SK-N-SH (cell line): ENCODE results near the gene PSMD4. TPM values are rescaled to one million over a fixed set of nuclear protein-coding genes. Genes with fewer than 3 reads are reported as not detected.

ENCODE experiments used
- CTCF ChIA-PET: fragments of 300-600, 350-600 bp; formaldehyde crosslinking; extraction: SDS; loops from one replicate; lab custom pipeline; 2021; lab: Yijun Ruan, JAX
- POLR2A ChIA-PET: fragments of 350-600 bp; sonication (Branson Sonifier 250); formaldehyde crosslinking; extraction: SDS; loops from one replicate; lab custom pipeline; 2020; ENCODE audit warnings: antibody characterized with exemption, inconsistent platforms; lab: Yijun Ruan, JAX
- DNase-seq: peaks from one replicate; pipeline ENCODE4 v3.0.0; 2012
- H2AFZ ChIP-seq: fragments of 200-600 bp; sonication (generic); 2 replicates; pipeline ENCODE4 v1.8.1; 2016; ENCODE audit warnings: antibody characterized with exemption, mild to moderate bottlenecking, low read depth
- H3F3A ChIP-seq: fragments of 200-600 bp; sonication (generic); replicated peaks from 2 replicates; pipeline ENCODE3; 2016; ENCODE audit warnings: antibody characterized with exemption, mild to moderate bottlenecking; ENCODE audit not compliant: insufficient read depth
- H3K27ac ChIP-seq, 2 experiments: fragments of 200-500 bp in 1 of 2; fragments of 200-600 bp in 1 of 2; sonication (Bioruptor generic) in 1 of 2; sonication (generic), shearing (Covaris generic) in 1 of 2; 2 replicates each; pipeline versions ENCODE4 v1.5.1 to v1.6.1; 2014 to 2016; ENCODE audit warnings: low read depth in 2 of 2, inconsistent platforms in 1 of 2, low read length in 1 of 2, mild to moderate bottlenecking in 1 of 2, mixed read lengths in 1 of 2
- H3K27me3 ChIP-seq: fragments of 200-600 bp; sonication (generic), shearing (Covaris generic); 2 replicates; pipeline ENCODE4 v1.6.1; 2016; ENCODE audit warnings: mixed run types; ENCODE audit not compliant: insufficient read depth
- H3K36me3 ChIP-seq, 2 experiments: fragments of 200-500 bp in 1 of 2; fragments of 200-600 bp in 1 of 2; sonication (Bioruptor generic) in 1 of 2; sonication (generic) in 1 of 2; replicated peaks in 1 of 2; 2 replicates each; pipeline versions ENCODE3 to v1.5.1; 2014 to 2016; ENCODE audit warnings: low read length in 1 of 2, mild to moderate bottlenecking in 1 of 2; ENCODE audit not compliant: insufficient read depth in 2 of 2, control insufficient read depth in 1 of 2
- H3K4me1 ChIP-seq, 2 experiments: fragments of 200-500 bp in 1 of 2; fragments of 200-600 bp in 1 of 2; sonication (Bioruptor generic) in 1 of 2; sonication (generic), shearing (Covaris generic) in 1 of 2; 2 replicates each; pipeline versions ENCODE4 v1.5.1 to v1.6.1; 2014 to 2016; ENCODE audit warnings: low read depth in 1 of 2, low read length in 1 of 2, mixed run types in 1 of 2; ENCODE audit not compliant: insufficient read depth in 2 of 2, control insufficient read depth in 1 of 2
- H3K4me2 ChIP-seq: fragments of 200-600 bp; sonication (generic), shearing (Covaris generic); 2 replicates; pipeline ENCODE4 v1.6.1; 2017; ENCODE audit warnings: mixed run types
- H3K4me3 ChIP-seq, 2 experiments: fragments of 200-500 bp in 1 of 2; fragments of 200-600 bp in 1 of 2; sonication (Bioruptor generic) in 1 of 2; sonication (generic), shearing (Covaris generic) in 1 of 2; 2 replicates each; pipeline versions ENCODE4 v1.5.1 to v1.8.1; 2014 to 2016; ENCODE audit warnings: low read depth in 2 of 2, inconsistent platforms in 1 of 2, low read length in 1 of 2, mild to moderate bottlenecking in 1 of 2, mixed read lengths in 1 of 2, moderate library complexity in 1 of 2
- H3K79me2 ChIP-seq: fragments of 200-600 bp; sonication (generic); 2 replicates; pipeline ENCODE4 v1.8.1; 2017; ENCODE audit warnings: mild to moderate bottlenecking; ENCODE audit not compliant: insufficient read depth
- H3K9ac ChIP-seq: fragments of 200-600 bp; sonication (generic); 2 replicates; pipeline ENCODE4 v1.6.1; 2017; ENCODE audit warnings: mixed run types
- H3K9me2 ChIP-seq: fragments of 200-600 bp; sonication (generic); 2 replicates; pipeline ENCODE4 v1.6.1; 2017; ENCODE audit warnings: mixed run types
- H3K9me3 ChIP-seq: fragments of 200-600 bp; sonication (generic); 2 replicates; pipeline ENCODE4 v1.6.1; 2017; ENCODE audit warnings: mixed run types, mild to moderate bottlenecking, moderate library complexity
- H4K20me1 ChIP-seq: fragments of 200-600 bp; sonication (generic); 2 replicates; pipeline ENCODE4 v1.6.1; 2017; ENCODE audit warnings: mild to moderate bottlenecking, mixed run types; ENCODE audit not compliant: insufficient read depth
- CHD2 ChIP-seq: fragments of 150-350 bp; IDR thresholded peaks from 2 replicates; pipeline ENCODE4 v1.6.1; 2018; ENCODE audit warnings: low read length; ENCODE audit not compliant: partially characterized antibody
- ELF1 ChIP-seq: IDR thresholded peaks from 2 replicates; pipeline ENCODE4 v1.4.0; 2012
- FOXM1 ChIP-seq: IDR thresholded peaks from 2 replicates; pipeline ENCODE4 v1.4.0; 2012; ENCODE audit warnings: low read depth, mild to moderate bottlenecking
- GATA2 ChIP-seq: sonication (generic); formaldehyde crosslinking; IDR thresholded peaks from 2 replicates; pipeline ENCODE4 v1.5.0; 2020; ENCODE audit warnings: mild to moderate bottlenecking, missing genetic modification reagents
- RAD21 ChIP-seq: IDR thresholded peaks from 2 replicates; pipeline ENCODE4 v1.6.1; 2012; ENCODE audit warnings: mild to moderate bottlenecking, low read length
- RCOR1 ChIP-seq: fragments of 150-350 bp; IDR thresholded peaks from 2 replicates; pipeline ENCODE4 v1.6.1; 2017; ENCODE audit warnings: antibody characterized with exemption, low read length
- RXRA ChIP-seq: IDR thresholded peaks from 2 replicates; pipeline ENCODE4 v1.4.0; 2012; ENCODE audit warnings: low read depth, mild to moderate bottlenecking, borderline replicate concordance
- TAF1 ChIP-seq: IDR thresholded peaks from 2 replicates; pipeline ENCODE4 v1.6.1; 2012; ENCODE audit warnings: low read depth, mild to moderate bottlenecking, low read length, moderate library complexity, borderline replicate concordance
- TEAD4 ChIP-seq: IDR thresholded peaks from 2 replicates; pipeline ENCODE4 v1.4.0; 2012; ENCODE audit warnings: mild to moderate bottlenecking, borderline replicate concordance; ENCODE audit not compliant: insufficient read depth
- WGBS: methylation state at CpG from one replicate; pipeline ENCODE4 v1.1.6; 2017; ENCODE audit warnings: low lambda C conversion rate; 5-methylcytosine and 5-hydroxymethylcytosine counted together
- polyA plus RNA-seq, 3 experiments: library from polyadenylated mRNA; depleted of rRNA; stranded (reverse); fragments of >200 nt; gene quantifications; 2 replicates each; pipeline ENCODE4 v1.2.3, GENCODE V29; 2012
- TF ChIP-seq, protein P1 (sequence below): IDR thresholded peaks from 2 replicates; pipeline ENCODE4 v1.4.0; 2012; ENCODE audit warnings: low read depth, borderline replicate concordance
- TF ChIP-seq, protein P2 (sequence below): IDR thresholded peaks from 2 replicates; pipeline ENCODE4 v1.4.0; 2012; ENCODE audit warnings: low read depth, borderline replicate concordance
- TF ChIP-seq, protein P3 (sequence below): fragments of 150-350 bp; IDR thresholded peaks from 2 replicates; pipeline ENCODE4 v1.6.1; 2017; ENCODE audit warnings: antibody characterized with exemption, low read length, low read depth, borderline replicate concordance
- TF ChIP-seq, protein P4 (sequence below): fragments of 150-350 bp; IDR thresholded peaks from 2 replicates; pipeline ENCODE4 v1.6.1; 2016; ENCODE audit warnings: mild to moderate bottlenecking, low read depth, low read length

PSMD4 gene
- polyA plus RNA-seq, 1 of the 3 experiments (the other 2 are of a cell fraction) = 419 TPM

DNA sequence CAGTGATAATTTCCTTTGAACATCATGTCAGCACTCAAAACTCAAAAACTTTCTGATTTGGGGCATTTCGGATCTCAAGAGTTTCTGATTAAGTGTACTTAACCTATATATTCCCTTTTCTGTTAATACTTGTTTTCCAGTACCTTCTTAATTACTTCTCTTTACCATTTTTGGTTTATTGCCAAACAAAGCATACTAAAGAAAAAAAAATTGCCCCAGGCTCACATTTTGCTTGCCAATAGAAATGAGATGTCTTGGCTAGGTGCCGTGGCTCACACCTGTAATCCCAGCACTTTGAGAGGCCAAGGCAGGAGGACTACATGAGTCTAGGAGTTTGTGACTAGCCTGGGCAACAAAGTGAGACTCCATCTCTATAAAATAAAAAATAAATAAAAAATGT is 4.8 kb downstream of the PSMD4 start:
- Histone ChIP-seq H3F3A (peaks cover 11% of the 10 kb centered on the region), H3K9me3 (no peaks in the 10 kb centered on the region), H3K9ac (no peak overlapping the region), H3K79me2 (peaks cover 82% of the 10 kb centered on the region), H3K36me3 (peaks cover 12 to 28% of the 10 kb centered on the region in 2 experiments), H3K4me3 (no peak overlapping the region), H3K9me2 (no peaks in the 10 kb centered on the region), H2AFZ (no peak overlapping the region), H4K20me1 (peaks cover 17% of the 10 kb centered on the region; the same call in 1 of the 2 replicates), H3K4me2 (no peak overlapping the region), H3K27me3 (no peaks in the 10 kb centered on the region), H3K27ac (no peak overlapping the region), H3K4me1 (peaks cover 0 to 4% of the 10 kb centered on the region in 2 experiments; a peak in 1 of 4 replicates)
- CTCF ChIA-PET = interaction anchor here (0.9 to 1.4 kb wide), 2 partner anchors 7 to 81 kb away, joined by 4 to 5 read pairs; no protein-coding TSS in a partner anchor
- DNase-seq = no peak
- no peak for TF ChIP-seq FOXM1
- TF ChIP-seq CHD2 = no peak
- TF ChIP-seq, protein P1, sequence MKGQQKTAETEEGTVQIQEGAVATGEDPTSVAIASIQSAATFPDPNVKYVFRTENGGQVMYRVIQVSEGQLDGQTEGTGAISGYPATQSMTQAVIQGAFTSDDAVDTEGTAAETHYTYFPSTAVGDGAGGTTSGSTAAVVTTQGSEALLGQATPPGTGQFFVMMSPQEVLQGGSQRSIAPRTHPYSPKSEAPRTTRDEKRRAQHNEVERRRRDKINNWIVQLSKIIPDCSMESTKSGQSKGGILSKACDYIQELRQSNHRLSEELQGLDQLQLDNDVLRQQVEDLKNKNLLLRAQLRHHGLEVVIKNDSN = no peak
- TF ChIP-seq, protein P2, sequence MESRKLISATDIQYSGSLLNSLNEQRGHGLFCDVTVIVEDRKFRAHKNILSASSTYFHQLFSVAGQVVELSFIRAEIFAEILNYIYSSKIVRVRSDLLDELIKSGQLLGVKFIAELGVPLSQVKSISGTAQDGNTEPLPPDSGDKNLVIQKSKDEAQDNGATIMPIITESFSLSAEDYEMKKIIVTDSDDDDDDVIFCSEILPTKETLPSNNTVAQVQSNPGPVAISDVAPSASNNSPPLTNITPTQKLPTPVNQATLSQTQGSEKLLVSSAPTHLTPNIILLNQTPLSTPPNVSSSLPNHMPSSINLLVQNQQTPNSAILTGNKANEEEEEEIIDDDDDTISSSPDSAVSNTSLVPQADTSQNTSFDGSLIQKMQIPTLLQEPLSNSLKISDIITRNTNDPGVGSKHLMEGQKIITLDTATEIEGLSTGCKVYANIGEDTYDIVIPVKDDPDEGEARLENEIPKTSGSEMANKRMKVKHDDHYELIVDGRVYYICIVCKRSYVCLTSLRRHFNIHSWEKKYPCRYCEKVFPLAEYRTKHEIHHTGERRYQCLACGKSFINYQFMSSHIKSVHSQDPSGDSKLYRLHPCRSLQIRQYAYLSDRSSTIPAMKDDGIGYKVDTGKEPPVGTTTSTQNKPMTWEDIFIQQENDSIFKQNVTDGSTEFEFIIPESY = no peak
- TF ChIP-seq RXRA = no peak
- no peak for TF ChIP-seq TEAD4
- TF ChIP-seq RCOR1 = no peak
- TF ChIP-seq RAD21 = no peak
- TF ChIP-seq, protein P3, sequence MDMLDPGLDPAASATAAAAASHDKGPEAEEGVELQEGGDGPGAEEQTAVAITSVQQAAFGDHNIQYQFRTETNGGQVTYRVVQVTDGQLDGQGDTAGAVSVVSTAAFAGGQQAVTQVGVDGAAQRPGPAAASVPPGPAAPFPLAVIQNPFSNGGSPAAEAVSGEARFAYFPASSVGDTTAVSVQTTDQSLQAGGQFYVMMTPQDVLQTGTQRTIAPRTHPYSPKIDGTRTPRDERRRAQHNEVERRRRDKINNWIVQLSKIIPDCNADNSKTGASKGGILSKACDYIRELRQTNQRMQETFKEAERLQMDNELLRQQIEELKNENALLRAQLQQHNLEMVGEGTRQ = no peak
- TF ChIP-seq ELF1 = no peak
- 94% methylated on average over 2 of the region's 2 CpGs for WGBS
- POLR2A ChIA-PET = interaction anchor here (1.0 kb wide), 1 partner anchor 70 kb away, joined by 3 read pairs; the partner anchor contains the start of gene VPS72

DNA sequence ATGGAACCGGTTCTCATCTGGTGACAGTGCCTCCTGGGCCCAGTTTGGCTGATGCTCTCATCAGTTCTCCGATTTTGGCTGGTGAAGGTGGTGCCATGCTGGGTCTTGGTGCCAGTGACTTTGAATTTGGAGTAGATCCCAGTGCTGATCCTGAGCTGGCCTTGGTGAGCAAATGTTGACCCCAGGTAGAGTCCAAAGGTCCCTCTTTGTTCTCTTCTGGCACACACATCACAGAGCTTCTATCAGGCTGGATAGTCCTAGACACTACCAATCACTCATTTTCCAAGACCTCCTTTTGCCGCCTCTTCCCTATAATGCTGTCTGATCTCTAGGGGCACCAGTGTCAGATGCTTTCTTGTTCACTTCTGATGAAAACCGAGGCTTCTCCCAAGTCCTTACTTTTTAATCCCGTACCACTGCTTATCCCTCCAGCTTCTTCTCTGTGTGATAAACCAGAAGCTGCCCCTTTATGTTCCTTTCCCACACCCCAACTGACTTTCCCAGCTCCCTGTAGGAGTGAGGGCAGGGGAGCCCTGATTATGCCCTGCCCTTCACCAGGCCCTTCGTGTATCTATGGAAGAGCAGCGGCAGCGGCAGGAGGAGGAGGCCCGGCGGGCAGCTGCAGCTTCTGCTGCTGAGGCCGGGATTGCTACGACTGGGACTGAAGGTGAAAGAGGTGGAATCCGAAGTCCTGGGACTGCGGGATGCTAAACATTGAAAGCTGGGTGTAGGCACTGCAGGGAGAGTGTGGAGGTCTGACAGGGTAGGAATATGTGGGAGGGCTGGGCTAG is 11.1 kb downstream of the PSMD4 start:
- peaks cover 6% of the 10 kb centered on the region for H3F3A ChIP-seq
- no peaks in the 10 kb centered on the region for H3K27me3 ChIP-seq
- ChIA-PET POLR2A (no interaction called here), CTCF (interaction anchor here (0.7 to 1.9 kb wide), 3 partner anchors 13 to 78 kb away, joined by 3 to 7 read pairs (median 3); no protein-coding TSS in a partner anchor)
- H3K4me1 ChIP-seq = no peaks in the 10 kb centered on the region
- H3K27ac ChIP-seq = no peak overlapping the region
- 0 out of 2 replicates have a peak, but pooled peaks cover 3% of the 10 kb centered on the region for H4K20me1 ChIP-seq
- no peaks in the 10 kb centered on the region for H3K9me3 ChIP-seq
- H3K9ac ChIP-seq = no peak overlapping the region
- peaks cover 32 to 48% of the 10 kb centered on the region in 2 experiments for H3K36me3 ChIP-seq
- peaks cover 22% of the 10 kb centered on the region for H3K79me2 ChIP-seq
- no peak overlapping the region for H2AFZ ChIP-seq
- no peak for DNase-seq
- H3K4me2 ChIP-seq = no peak overlapping the region
- WGBS = 85% methylated on average over 12 of the region's 14 CpGs
- no peaks in the 10 kb centered on the region for H3K9me2 ChIP-seq
- H3K4me3 ChIP-seq = no peak overlapping the region
- no peak for TF ChIP-seq GATA2
- TF ChIP-seq TAF1 = no peak
- TF ChIP-seq, protein P1 = no peak
- TF ChIP-seq, protein P4, sequence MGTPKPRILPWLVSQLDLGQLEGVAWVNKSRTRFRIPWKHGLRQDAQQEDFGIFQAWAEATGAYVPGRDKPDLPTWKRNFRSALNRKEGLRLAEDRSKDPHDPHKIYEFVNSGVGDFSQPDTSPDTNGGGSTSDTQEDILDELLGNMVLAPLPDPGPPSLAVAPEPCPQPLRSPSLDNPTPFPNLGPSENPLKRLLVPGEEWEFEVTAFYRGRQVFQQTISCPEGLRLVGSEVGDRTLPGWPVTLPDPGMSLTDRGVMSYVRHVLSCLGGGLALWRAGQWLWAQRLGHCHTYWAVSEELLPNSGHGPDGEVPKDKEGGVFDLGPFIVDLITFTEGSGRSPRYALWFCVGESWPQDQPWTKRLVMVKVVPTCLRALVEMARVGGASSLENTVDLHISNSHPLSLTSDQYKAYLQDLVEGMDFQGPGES = no peak
- TF ChIP-seq, protein P3 = no peak
